Common myeloid progenitor, CD34-positive (primary cell): Measurements from ENCODE around the gene TCIRG1.
A peak's percentile ranks its signal among the peaks of the same experiment; 100 is the strongest.

Experiments used
- CTCF ChIA-PET: fragments of 350-600 bp; sonication (Branson Sonifier 250); formaldehyde crosslinking; loops from one replicate; lab custom pipeline; 2021; ENCODE audit warnings: antibody characterized with exemption; lab: Charles Lee
- POLR2A ChIA-PET: fragments of 350-600 bp; sonication (Branson Sonifier 250); formaldehyde crosslinking; loops from one replicate; lab custom pipeline; 2021; ENCODE audit warnings: antibody characterized with exemption; lab: Charles Lee
- DNase-seq, 3 donors: peaks; one replicate each; pipeline versions ENCODE4 v3.0.0 to v3.0.0-alpha.2; 2013
- H3K27ac ChIP-seq, 2 experiments: 1 replicate in 1 of 2; 2 replicates in 1 of 2; pipeline ENCODE4 v1.7.0; 2013; ENCODE audit warnings: inconsistent platforms in 2 of 2, low read length in 2 of 2, mild to moderate bottlenecking in 2 of 2, low read depth in 1 of 2, moderate library complexity in 1 of 2; ENCODE audit not compliant: severe bottlenecking in 2 of 2, insufficient read depth in 1 of 2, poor library complexity in 1 of 2
- H3K27me3 ChIP-seq, 5 experiments: replicated peaks in 2 of 5; 1 replicate in 3 of 5; 2 replicates in 2 of 5; pipeline versions ENCODE4 v1.6.1 to v1.7.0; 2013; ENCODE audit warnings: low read length in 4 of 5, mild to moderate bottlenecking in 2 of 5, moderate library complexity in 2 of 5, inconsistent platforms in 1 of 5; ENCODE audit not compliant: insufficient read depth in 5 of 5, control insufficient read depth in 4 of 5
- H3K36me3 ChIP-seq, 4 experiments: 1 replicate in 2 of 4; 2 replicates in 2 of 4; pipeline versions ENCODE4 v1.6.1 to v1.7.0; 2013; ENCODE audit warnings: low read length in 3 of 4, control low read depth in 1 of 4, mild to moderate bottlenecking in 1 of 4; ENCODE audit not compliant: control insufficient read depth in 4 of 4, insufficient read depth in 4 of 4
- H3K4me1 ChIP-seq, 4 experiments: 1 replicate in 3 of 4; 2 replicates in 1 of 4; pipeline versions ENCODE4 v1.6.1 to v1.7.1; 2013; ENCODE audit warnings: low read length in 3 of 4, mild to moderate bottlenecking in 3 of 4, control low read depth in 1 of 4, inconsistent platforms in 1 of 4, moderate library complexity in 1 of 4; ENCODE audit not compliant: control insufficient read depth in 4 of 4, insufficient read depth in 4 of 4; ENCODE audit errors: control extremely low read depth in 1 of 4
- H3K4me3 ChIP-seq, 7 experiments: 1 replicate in 4 of 7; 2 replicates in 3 of 7; pipeline versions ENCODE4 v1.5.1 to v1.7.0; 2013; ENCODE audit warnings: mild to moderate bottlenecking in 7 of 7, low read length in 6 of 7, moderate library complexity in 6 of 7, inconsistent platforms in 2 of 7, low read depth in 2 of 7, control low read depth in 1 of 7; ENCODE audit not compliant: insufficient read depth in 4 of 7, control insufficient read depth in 1 of 7; ENCODE audit errors: extremely low read depth in 1 of 7
- H3K9me3 ChIP-seq, 5 experiments: 1 replicate in 4 of 5; 2 replicates in 1 of 5; pipeline versions ENCODE4 v1.6.1 to v1.7.1; 2013; ENCODE audit warnings: low read length in 4 of 5, mild to moderate bottlenecking in 2 of 5, inconsistent platforms in 1 of 5, low read depth in 1 of 5, moderate library complexity in 1 of 5; ENCODE audit not compliant: control insufficient read depth in 4 of 5, insufficient read depth in 2 of 5; ENCODE audit errors: control extremely low read depth in 1 of 5
- WGBS: methylation state at CpG from one replicate; pipeline ENCODE4 v1.1.5; 2013; ENCODE audit not compliant: insufficient coverage; 5-methylcytosine and 5-hydroxymethylcytosine counted together

The TCIRG1 gene

DNA sequence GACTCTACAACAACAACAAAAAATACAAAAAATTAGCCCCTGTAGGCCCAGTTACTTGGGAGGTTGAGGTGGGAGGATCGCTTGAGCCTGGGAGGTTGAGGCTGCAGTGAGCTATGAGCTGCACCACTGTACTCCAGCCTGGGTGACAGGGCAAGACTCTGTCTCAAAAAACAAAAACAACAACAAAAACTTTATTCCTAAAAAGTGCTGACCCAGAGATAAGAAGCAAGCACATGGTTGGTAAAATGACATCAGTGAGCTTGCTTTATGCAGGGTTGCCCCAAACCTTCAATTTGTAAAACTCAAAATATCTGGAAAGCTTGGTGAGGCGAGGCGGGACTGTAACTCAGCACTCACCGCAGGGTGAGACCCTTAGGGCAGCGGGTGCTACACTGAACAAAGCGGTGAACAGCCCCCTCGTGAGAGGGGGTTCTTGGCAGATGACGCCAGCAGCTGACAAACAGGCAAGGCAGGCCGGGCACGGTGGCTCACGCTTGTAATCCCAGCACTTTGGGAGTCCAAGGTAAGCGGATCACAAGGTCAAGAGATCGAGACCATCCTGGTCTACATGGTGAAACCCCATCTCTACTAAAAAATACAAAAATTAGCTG is 3.5 kb upstream of the TCIRG1 start:
- ChIA-PET POLR2A (no interaction called here), CTCF (interaction anchor here (0.8 kb wide), 1 partner anchor 12 kb away, joined by 3 read pairs; no protein-coding TSS in a partner anchor)
- WGBS, result 98% methylated on average over 11 of the region's 13 CpGs
- Histone ChIP-seq H3K36me3 (peaks cover 3 to 30% (median 10%) of the 10 kb centered on the region in 4 experiments), H3K4me1 (peaks cover 9 to 70% (median 57%) of the 10 kb centered on the region in 4 experiments), H3K27me3 (no peaks in the 10 kb centered on the region), H3K27ac (peak overlapping the region in 1 of 2 experiments; percentile 49), H3K9me3 (no peaks in the 10 kb centered on the region), H3K4me3 (no peak overlapping the region)
- DNase-seq, result no peak

DNA sequence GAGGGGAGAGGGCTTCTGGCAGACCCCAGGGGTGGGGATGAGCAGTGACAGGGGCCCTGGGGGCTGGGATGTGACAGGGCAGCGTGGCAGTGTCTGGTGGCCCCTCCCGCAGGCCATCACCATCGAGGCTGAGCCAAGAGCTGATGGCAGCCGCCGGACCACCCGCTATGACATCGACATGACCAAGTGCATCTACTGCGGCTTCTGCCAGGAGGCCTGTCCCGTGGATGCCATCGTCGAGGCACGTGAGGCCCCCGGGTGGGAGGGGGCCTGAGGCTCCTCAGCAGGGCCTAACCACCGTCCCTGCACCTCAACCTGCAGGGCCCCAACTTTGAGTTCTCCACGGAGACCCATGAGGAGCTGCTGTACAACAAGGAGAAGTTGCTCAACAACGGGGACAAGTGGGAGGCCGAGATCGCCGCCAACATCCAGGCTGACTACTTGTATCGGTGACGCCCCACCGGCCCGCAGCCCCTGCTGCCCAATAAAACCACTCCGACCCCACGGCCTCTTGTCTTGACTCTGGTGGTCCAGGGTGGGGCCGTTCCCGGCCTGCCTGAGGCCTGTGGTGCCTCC is 2.6 kb upstream of the TCIRG1 start:
- ChIA-PET CTCF (interaction anchor here (3.1 to 3.4 kb wide), 2 partner anchors 22 to 26 kb away, joined by 12 to 14 read pairs; partner anchors contain the start of gene ALDH3B1), POLR2A (interaction anchor here (1.1 kb wide), 1 partner anchor 16 kb away, joined by 4 read pairs; no protein-coding TSS in a partner anchor)
- DNase-seq, result no peak
- Histone ChIP-seq H3K4me3 (peak overlapping the region in 1 of 7 experiments; percentile 16), H3K27me3 (no peaks in the 10 kb centered on the region), H3K36me3 (peaks cover 3 to 32% (median 10%) of the 10 kb centered on the region in 4 experiments), H3K9me3 (no peaks in the 10 kb centered on the region), H3K27ac (peak overlapping the region in 1 of 2 experiments; percentile 70), H3K4me1 (peaks cover 8 to 74% (median 61%) of the 10 kb centered on the region in 4 experiments)
- 93% methylated on average over 26 of the region's 27 CpGs for whole genome bisulfite sequencing

GRCh38 chr11:68036717-68037239 is 2.0 kb upstream of the TCIRG1 start:
- peak overlapping the region in 2 of 7 experiments; percentile 16 to 19 for H3K4me3 ChIP-seq
- no peaks in the 10 kb centered on the region for H3K27me3 ChIP-seq
- POLR2A ChIA-PET, result interaction anchor here (1.1 to 1.3 kb wide), 3 partner anchors 15 to 30 kb away, joined by 3 to 4 read pairs (median 4); no protein-coding TSS in a partner anchor
- peak; percentile 32 to 63 (median 62) for DNase-seq
- H3K9me3 ChIP-seq, result no peaks in the 10 kb centered on the region
- peaks cover 3 to 37% (median 12%) of the 10 kb centered on the region in 4 experiments for H3K36me3 ChIP-seq
- H3K27ac ChIP-seq, result peak overlapping the region; percentile 46 to 70
- WGBS, result 36% methylated on average over 10 of the region's 14 CpGs
- H3K4me1 ChIP-seq, result peaks cover 7 to 74% (median 63%) of the 10 kb centered on the region in 4 experiments
- CTCF ChIA-PET, result interaction anchor here (3.1 to 3.4 kb wide), 2 partner anchors 22 to 26 kb away, joined by 12 to 14 read pairs; partner anchors contain the start of gene ALDH3B1

GRCh38 chr11:68037411-68038225 is 1.2 kb upstream of the TCIRG1 start:
- POLR2A ChIA-PET, result interaction anchor here (1.1 to 1.3 kb wide), 3 partner anchors 14 to 31 kb away, joined by 3 to 4 read pairs (median 4); no protein-coding TSS in a partner anchor
- DNase-seq, result peak; percentile 14 to 71 (median 69)
- Histone ChIP-seq H3K36me3 (peaks cover 3 to 38% (median 14%) of the 10 kb centered on the region in 4 experiments), H3K27me3 (no peaks in the 10 kb centered on the region), H3K27ac (peak overlapping the region in 1 of 2 experiments; percentile 87), H3K9me3 (no peaks in the 10 kb centered on the region), H3K4me3 (no peak overlapping the region), H3K4me1 (peaks cover 7 to 71% (median 62%) of the 10 kb centered on the region in 4 experiments)
- CTCF ChIA-PET, result interaction anchor here (1.4 to 3.4 kb wide), 4 partner anchors 9 to 166 kb away, joined by 3 to 14 read pairs (median 8); partner anchors contain the start of gene ALDH3B1
- 91% methylated on average over 20 of the region's 20 CpGs for WGBS

- H3K4me1 ChIP-seq, result peaks cover 7 to 71% (median 62%) of the 10 kb centered on the region in 4 experiments
- ChIA-PET POLR2A (interaction anchor here (1.3 kb wide), 1 partner anchor 16 kb away, joined by 4 read pairs; no protein-coding TSS in a partner anchor), CTCF (interaction anchor here (1.3 to 3.4 kb wide), 5 partner anchors 10 to 171 kb away, joined by 3 to 14 read pairs (median 3); partner anchors contain the start of gene ALDH3B1)
Observed at GRCh38 chr11:68038226-68038717, 553 bp upstream of the TCIRG1 start.

GRCh38 chr11:68039526-68040086 is 781 bp downstream of the TCIRG1 start:
- Histone ChIP-seq H3K27ac (peak overlapping the region; percentile 54 to 87), H3K27me3 (no peaks in the 10 kb centered on the region), H3K4me3 (peak overlapping the region; percentile 31 to 82 (median 72)), H3K36me3 (peaks cover 2 to 38% (median 15%) of the 10 kb centered on the region in 4 experiments), H3K9me3 (no peaks in the 10 kb centered on the region), H3K4me1 (peaks cover 7 to 71% (median 62%) of the 10 kb centered on the region in 4 experiments)
- peak in 1 of 3 donors; percentile 35 for DNase-seq
- ChIA-PET CTCF (interaction anchor here (0.6 to 4.8 kb wide), 4 partner anchors 25 to 169 kb away, joined by 3 to 25 read pairs (median 8); partner anchors contain the start of gene ALDH3B1), POLR2A (interaction anchor here (0.6 kb wide), 1 partner anchor 525 kb away, joined by 3 read pairs; no protein-coding TSS in a partner anchor)
- WGBS, result 23% methylated on average over 8 of the region's 10 CpGs

More at GRCh38 chr11:68038226-68038717, 553 bp upstream of the TCIRG1 start:
- H3K27ac ChIP-seq, result peak overlapping the region in 1 of 2 experiments; percentile 87
- WGBS, result 78% methylated on average over 13 of the region's 13 CpGs
- H3K36me3 ChIP-seq, result peaks cover 3 to 38% (median 14%) of the 10 kb centered on the region in 4 experiments
- no peak for DNase-seq
- H3K9me3 ChIP-seq, result no peaks in the 10 kb centered on the region
- H3K27me3 ChIP-seq, result no peaks in the 10 kb centered on the region
- peak overlapping the region in 5 of 7 experiments; percentile 46 to 82 (median 78) for H3K4me3 ChIP-seq
